ENCODE data around the gene MAD1L1. TPM values are rescaled to one million over a fixed set of nuclear protein-coding genes. Genes with fewer than 3 reads are reported as not detected.

MAD1L1 gene
- total RNA-seq, 1 donor: 57.9 TPM

DNA sequence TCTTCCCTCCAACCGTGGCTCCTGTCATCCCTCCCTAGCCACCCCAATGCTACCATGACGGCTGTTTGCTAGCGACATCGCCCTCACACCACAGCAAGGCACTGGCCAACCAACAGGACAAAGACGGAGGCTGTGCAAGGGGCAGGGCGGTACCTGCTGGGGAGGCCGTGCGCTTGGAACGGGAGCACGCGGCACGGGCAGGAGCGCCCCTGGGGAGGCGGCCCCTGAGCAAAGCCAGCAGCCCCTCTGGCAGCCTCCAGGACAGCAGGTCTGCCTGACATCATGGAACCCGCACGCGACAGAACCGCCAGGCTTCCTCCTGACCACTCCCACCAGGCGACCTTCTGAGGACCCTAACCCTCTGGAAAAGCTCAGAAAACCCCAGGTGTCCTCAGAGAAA lies 12.7 kb downstream of the MAD1L1 start:
- DNase-seq (ENCODE audit: low read depth in 2 of 3, low spot score in 2 of 3): no peak

DNA sequence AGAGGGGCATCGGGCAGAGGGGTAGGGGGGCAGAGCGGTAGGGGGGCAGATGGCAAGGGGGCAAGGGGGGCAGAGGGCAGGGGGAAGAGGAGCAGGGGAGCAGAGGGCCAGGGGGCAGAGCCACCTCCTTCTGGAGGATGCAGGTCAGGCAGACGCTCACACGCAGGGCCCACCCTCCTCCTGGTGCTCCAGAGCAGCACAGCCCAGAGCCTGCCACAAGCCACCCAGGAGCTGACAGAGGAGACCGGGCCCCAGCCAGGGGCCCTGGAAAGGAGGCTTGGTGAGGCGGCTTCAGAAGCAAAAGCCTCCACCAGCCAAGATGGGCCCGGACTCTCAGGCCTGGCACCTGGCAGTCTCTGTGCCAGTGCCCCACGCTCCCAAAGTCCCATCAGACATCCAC lies 13.1 kb downstream of the MAD1L1 start:
- no peak for DNase-seq (ENCODE audit: low read depth in 2 of 3, low spot score in 2 of 3)

DNA sequence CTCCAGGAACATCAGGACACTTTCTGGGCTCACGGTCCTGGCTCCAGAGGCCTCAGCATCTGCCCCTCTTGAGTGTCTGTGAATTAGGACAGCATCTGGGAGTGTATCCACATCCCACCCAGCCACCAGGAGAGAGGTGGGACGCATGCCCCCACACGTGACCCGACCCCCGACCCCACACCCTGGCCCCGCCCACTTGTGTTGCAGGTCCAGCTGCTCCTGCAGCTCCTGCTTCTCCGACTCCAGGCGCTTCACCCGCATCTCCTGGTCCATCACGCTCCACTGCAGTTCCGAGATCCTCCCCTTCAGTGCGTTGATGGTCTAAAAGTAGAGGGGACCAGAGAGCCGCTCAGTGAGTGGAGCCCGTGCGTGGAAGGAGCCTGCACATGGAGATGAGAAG lies 13.6 kb downstream of the MAD1L1 start:
- DNase-seq (ENCODE audit: low read depth in 2 of 3, low spot score in 2 of 3): no peak

DNA sequence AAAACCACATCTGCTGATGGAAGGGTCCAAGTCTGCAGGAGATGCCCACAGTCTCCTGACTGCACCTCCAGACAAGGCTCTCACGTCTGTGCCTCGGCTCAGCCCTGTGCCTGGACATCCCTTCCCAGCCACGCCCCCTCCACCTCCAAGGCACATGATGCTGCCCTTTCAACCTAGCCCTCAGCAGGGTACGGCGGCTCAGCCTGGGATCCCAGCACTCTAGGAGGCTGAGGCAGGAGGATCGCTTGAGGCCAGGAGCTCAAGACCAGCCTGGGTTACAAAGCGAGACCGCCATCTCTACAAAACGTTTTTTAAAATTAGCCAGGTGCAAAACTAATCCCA lies 14.3 kb downstream of the MAD1L1 start:
- no peak for DNase-seq (ENCODE audit: low read depth in 2 of 3, low spot score in 2 of 3)

DNA sequence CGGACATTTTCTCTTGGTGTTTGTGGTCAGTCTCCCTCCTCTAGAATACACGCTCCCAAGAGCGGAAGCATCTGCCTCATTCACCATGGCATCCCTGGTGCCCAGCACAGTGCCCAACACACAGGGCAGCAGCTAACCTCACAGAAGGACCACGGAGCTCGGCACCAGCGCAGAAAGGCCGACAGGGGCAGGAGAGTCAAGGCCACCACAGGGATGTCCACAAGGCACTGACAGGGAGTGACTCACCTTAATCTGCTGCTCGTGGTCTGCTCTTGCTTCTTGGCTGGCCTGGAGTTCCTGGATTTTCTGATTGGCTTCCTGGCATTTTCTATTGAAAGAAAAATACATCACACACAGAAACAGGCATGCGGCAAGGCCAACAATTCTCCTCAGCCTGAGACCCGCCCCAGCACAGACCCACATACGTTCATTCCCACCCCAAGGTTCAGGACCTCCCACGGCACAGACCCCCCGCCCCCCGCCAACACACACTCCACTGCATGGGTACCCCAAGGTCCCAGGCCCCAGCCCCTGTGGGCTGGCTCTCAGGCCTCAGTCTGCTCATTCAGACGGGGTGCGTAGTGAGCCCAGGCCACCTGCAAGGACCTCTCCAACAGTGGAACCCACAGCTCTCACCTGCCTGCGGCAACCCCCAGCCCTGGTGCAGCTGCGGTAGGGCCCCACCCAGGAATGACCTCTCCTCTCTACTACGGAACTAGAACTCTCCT lies 14.9 kb downstream of the MAD1L1 start:
- no peak for DNase-seq (ENCODE audit: low read depth in 2 of 3, low spot score in 2 of 3)

DNA sequence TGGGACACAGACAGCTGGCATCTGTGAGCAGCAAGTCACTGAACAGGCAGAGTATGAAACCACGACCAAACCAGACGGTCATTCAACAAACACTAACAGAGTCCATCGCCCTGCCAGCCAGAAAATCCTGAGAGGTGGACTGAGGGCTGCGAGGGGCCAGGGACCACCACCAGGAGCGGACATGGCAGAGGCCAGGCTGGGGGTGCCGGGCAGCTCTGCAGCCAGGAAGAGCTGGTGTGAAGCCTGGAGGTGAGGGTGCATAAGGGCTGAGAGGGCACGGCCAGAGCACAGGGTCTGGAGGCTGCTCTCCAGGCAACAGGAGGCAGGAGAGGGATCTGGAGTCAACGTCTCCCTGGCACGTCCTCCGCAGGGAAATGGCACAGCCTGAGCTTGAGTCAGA lies 15.5 kb downstream of the MAD1L1 start:
- DNase-seq (ENCODE audit: low read depth in 2 of 3, low spot score in 2 of 3): no peak

DNA sequence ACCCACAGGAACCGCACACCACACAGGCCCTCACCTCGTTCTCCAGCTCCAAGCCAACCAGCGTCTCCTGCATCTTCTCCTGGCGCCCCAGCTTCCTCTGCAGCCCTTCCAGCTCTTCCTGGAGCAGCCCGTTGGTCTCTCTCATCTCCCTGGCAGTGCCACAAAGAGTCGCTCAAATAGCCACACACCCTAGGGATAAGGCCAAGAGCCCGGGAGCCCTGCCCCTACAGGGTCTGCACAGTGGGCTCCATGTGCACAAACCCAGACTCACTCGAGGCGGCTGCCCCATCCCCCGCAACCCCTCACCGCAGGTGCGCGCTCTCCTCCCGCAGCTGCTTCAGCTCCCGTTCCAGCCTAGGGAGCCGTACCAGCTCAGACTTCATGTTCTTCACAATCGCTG lies 16.9 kb downstream of the MAD1L1 start:
- DNase-seq (ENCODE audit: low read depth in 2 of 3, low spot score in 2 of 3): no peak

- DNase-seq (ENCODE audit: low read depth in 2 of 3, low spot score in 2 of 3): peak in 2 of 3 donors; percentile 14 to 28
These were observed 18.1 kb downstream of the MAD1L1 start for GRCh38 chr7:2214636-2215035.

GRCh38 chr7:2213551-2214215 lies 19.1 kb downstream of the MAD1L1 start:
- no peak for DNase-seq (ENCODE audit: low read depth in 2 of 3, low spot score in 2 of 3)

DNA sequence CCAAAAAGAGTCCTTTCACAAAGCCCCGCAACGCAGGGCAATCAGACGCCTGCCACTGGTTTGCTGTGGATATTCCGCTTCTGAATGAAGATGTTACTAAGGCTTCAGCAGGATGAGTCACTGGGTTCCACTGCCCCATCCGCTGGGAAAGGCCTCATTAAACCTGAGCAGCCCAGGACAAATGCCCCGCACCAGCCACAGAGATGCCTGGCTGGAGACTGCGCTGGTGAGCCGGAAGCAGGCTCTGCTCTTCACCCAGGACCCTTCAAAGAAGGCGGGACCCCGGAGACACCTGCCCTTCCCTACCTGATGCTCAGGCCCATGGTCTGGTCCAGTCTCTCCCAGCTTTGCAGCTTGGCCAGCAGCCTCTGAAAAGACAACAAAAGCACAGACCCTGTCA lies 19.8 kb downstream of the MAD1L1 start:
- DNase-seq (ENCODE audit: low read depth in 2 of 3, low spot score in 2 of 3): no peak

DNA sequence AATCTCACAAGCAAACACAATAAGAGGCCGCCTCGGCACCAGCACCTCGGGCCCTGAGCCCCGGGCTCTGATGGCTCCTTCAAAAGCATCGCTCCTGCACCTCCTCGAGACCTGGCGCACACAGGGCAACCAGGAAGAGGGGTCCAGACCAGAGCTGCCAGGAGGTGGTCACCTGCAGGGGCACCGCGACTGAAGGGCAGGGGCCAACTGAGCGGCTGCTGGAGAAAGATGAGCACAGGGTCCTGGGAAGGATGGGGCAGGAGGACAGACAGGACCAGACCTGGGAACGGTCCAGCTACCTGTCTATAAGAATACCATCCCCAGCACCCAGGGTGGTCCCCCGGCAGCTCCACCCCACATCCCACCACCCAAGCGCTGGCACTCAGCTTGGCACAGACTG lies 20.8 kb downstream of the MAD1L1 start:
- DNase-seq (ENCODE audit: low read depth in 2 of 3, low spot score in 2 of 3): no peak

- no peak for DNase-seq (ENCODE audit: low read depth in 2 of 3, low spot score in 2 of 3)
These were observed 21.4 kb downstream of the MAD1L1 start for GRCh38 chr7:2211259-2211880.

GRCh38 chr7:2210551-2211258 lies 22.0 kb downstream of the MAD1L1 start:
- no peak for DNase-seq (ENCODE audit: low read depth in 2 of 3, low spot score in 2 of 3)

DNA sequence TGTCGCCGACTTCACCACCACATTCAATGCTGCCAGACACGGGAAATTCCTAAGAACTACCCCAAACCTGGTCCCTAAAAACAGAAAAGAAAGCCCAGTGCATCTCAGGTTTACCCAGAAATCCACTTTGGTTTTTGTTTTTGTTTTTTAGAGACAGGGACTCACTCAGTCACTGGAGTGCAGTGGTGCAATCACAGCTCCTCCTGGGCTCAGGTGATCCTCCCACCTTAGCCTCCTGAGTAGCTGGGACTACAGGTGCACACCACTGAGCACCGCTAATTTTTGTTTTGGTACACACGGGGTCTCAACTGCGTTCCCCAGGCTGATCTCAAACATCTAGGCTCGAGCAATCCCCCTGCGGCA lies 22.8 kb downstream of the MAD1L1 start:
- DNase-seq (ENCODE audit: low read depth in 2 of 3, low spot score in 2 of 3): no peak

DNA sequence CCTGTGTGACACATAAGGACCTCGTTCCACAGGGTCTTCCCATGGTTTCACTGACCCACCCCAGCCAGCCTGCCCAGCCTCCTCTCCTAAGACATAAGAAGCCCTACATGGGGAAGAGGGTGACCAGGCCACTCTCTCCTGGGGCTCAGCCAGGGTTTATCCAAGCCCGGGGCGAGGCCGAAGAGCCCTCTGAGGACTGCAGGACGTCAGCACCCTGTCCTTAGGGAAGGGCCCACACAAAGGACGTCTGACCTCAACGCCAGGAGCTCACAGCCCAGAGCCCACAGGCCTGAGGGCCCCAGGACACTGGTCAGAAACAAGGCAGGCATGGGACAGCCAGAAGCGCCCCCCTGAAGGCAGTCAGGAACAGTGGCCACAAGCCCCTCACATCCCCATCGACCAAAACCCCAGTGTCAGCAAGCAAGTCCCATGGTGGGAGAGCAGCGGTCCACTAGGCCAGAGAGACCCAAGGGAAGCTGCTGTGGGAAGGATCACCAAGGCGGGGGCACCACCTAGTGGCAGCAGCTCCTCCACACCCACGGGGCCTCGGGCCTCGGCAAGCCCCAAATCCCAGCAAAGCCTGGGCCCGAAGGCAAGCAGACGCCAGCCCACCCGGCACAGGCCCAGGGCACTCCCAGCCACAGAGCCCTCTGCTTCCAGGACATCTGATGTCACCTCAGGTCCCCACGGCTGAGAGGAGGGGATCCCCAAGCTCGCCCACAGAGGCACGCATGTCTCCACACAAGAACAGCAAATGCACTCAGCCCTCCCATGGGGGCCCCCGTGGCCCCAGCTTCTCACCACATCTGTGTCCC lies 23.4 kb downstream of the MAD1L1 start:
- peak in 2 of 3 donors; percentile 44 to 68 for DNase-seq (ENCODE audit: low read depth in 2 of 3, low spot score in 2 of 3)

DNA sequence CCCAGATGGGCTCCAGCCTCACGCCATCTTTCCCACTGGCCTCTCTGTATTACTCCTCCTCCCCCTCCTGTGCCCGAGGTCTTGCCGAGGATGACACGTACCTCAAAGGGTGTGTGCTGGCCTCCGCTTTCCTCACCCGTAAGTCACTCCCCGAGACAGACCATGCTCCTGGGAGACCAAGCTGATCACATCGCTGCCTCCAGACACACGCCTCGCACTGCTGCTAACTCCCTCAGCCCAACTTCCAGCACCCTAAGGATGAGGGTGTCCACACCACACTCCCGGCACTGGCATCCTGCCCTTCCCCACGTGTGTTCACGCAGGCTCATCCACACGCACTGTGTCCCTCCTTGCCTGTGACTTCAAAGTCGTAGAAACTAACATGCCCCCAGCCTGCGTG lies 24.0 kb downstream of the MAD1L1 start:
- no peak for DNase-seq (ENCODE audit: low read depth in 2 of 3, low spot score in 2 of 3)

- DNase-seq (ENCODE audit: low read depth in 2 of 3, low spot score in 2 of 3): no peak
These were observed 27.5 kb downstream of the MAD1L1 start for GRCh38 chr7:2205036-2205780.

DNA sequence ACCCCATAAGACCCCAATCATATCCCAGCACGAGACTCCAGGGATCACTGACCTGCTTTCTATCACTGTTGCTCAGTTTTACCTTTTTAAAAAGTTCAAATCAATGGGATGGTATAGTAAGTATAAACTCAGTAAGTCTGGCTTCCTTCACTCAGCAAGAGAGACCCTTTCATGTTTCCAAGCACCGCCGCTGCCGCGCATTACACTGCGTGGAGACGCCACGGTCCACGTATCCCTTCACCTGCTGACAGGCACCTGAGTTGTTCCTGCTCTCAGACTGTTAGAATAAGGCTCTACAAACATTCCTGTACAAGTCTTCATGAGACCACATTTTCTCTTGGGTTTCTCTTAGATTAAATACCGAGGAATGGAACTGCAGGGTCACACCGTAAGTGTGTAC lies 28.3 kb downstream of the MAD1L1 start:
- DNase-seq (ENCODE audit: low read depth in 2 of 3, low spot score in 2 of 3): no peak

DNA sequence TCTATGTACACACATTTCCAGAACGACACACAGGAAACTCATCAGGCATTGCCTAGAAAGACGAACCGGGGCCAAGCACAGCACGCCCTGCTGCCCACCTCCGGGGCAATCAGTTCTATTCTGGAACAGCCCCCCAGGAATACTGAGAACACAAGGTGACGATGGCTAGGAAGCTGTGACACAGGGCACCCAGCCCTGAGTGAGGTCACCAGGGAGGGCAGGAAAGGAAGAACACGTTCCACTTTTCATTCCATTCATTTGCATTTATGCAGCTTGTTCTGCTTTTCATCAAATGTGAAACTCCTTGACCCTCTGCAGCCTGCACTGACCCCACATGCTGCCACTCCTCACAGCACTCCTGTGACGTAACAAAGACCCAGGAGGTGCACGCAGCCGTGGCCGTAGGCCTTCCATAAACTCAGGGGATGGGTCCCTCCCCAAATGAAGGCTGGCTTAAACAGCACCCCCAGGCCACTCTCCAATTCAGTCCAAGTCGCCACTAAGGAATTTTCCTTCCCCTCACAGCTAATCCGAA lies 28.9 kb downstream of the MAD1L1 start:
- DNase-seq (ENCODE audit: low read depth in 2 of 3, low spot score in 2 of 3): no peak

Measured in hematopoietic multipotent progenitor cell (in vitro differentiated cells).